T-cell (primary cell): ENCODE results near the gene GNB5. TPM values are rescaled to one million over a fixed set of nuclear protein-coding genes. Genes with fewer than 3 reads are reported as not detected.

Experiments
- ATAC-seq, 4 experiments: fragments of 200-7000 bp in 3 of 4; fragments of 150-1000 bp in 1 of 4; cut with Tn5 transposase; replicated peaks in 1 of 4; 1 replicate in 3 of 4; 2 replicates in 1 of 4; pipeline ENCODE4 v1.10.0; 2021; ENCODE audit warnings: moderate library complexity in 3 of 4, mild to moderate bottlenecking in 2 of 4, moderate number of reproducible peaks in 1 of 4
- CTCF ChIA-PET, 2 donors: fragments of 300-600 bp; sonication (Branson Sonifier 250); formaldehyde crosslinking; loops; one replicate each; lab custom pipeline; 2022; ENCODE audit warnings: antibody characterized with exemption in 2 of 2; lab: Charles Lee
- POLR2A ChIA-PET, 2 donors: fragments of 300-600 bp; sonication (Branson Sonifier 250); formaldehyde crosslinking; loops; one replicate each; lab custom pipeline; 2022; ENCODE audit warnings: antibody characterized with exemption in 2 of 2; lab: Charles Lee
- DNase-seq, 35 experiments: peaks; one replicate each; pipeline versions ENCODE4 v3.0.0 to v3.0.0-alpha.2; 2013 to 2023
- H3K27ac ChIP-seq: one replicate; pipeline ENCODE4 v1.5.1; 2013; ENCODE audit warnings: low read length
- H3K27me3 ChIP-seq, 2 experiments: replicated peaks in 1 of 2; 1 replicate in 1 of 2; 2 replicates in 1 of 2; pipeline versions ENCODE4 v1.6.1 to v1.7.0; 2013; ENCODE audit warnings: low read length in 1 of 2, mixed read lengths in 1 of 2; ENCODE audit not compliant: control insufficient read depth in 2 of 2, insufficient read depth in 2 of 2; ENCODE audit errors: extremely low read depth in 1 of 2
- H3K36me3 ChIP-seq, 2 donors: 1 replicate in 1 of 2; 2 replicates in 1 of 2; pipeline versions ENCODE4 v1.6.1 to v1.7.0; 2013; ENCODE audit warnings: low read length in 1 of 2; ENCODE audit not compliant: control insufficient read depth in 2 of 2, insufficient read depth in 1 of 2; ENCODE audit errors: extremely low read depth in 1 of 2
- H3K4me1 ChIP-seq, 2 experiments: 1 replicate in 1 of 2; 2 replicates in 1 of 2; pipeline versions ENCODE4 v1.6.1 to v1.7.0; 2013; ENCODE audit warnings: low read length in 2 of 2, mixed read lengths in 1 of 2; ENCODE audit not compliant: insufficient read depth in 2 of 2, control insufficient read depth in 1 of 2; ENCODE audit errors: extremely low read depth in 1 of 2
- H3K4me3 ChIP-seq, 2 donors: 1 replicate in 1 of 2; 2 replicates in 1 of 2; pipeline versions ENCODE4 v1.5.1 to v1.7.0; 2013; ENCODE audit warnings: mild to moderate bottlenecking in 2 of 2, low read length in 1 of 2, moderate library complexity in 1 of 2; ENCODE audit not compliant: control insufficient read depth in 1 of 2; ENCODE audit errors: extremely low read depth in 1 of 2
- H3K9me3 ChIP-seq: 2 replicates; pipeline ENCODE4 v1.7.0; 2013
- H3K27ac Mint-ChIP-seq, 2 donors: one replicate each; pipeline ENCODE4 v1.8.0; 2020 to 2021; ENCODE audit warnings: mild to moderate bottlenecking in 2 of 2, mixed read lengths in 2 of 2
- H3K27me3 Mint-ChIP-seq, 2 donors: one replicate each; pipeline ENCODE4 v1.8.0; 2021 to 2022; ENCODE audit warnings: mixed read lengths in 2 of 2
- H3K36me3 Mint-ChIP-seq: one replicate; pipeline ENCODE4 v1.8.0; 2021; ENCODE audit warnings: mixed read lengths
- H3K4me1 Mint-ChIP-seq, 3 donors: one replicate each; pipeline ENCODE4 v1.8.0; 2020 to 2022; ENCODE audit warnings: mixed read lengths in 3 of 3, mild to moderate bottlenecking in 1 of 3
- H3K4me3 Mint-ChIP-seq, 3 donors: one replicate each; pipeline ENCODE4 v1.8.0; 2020 to 2022; ENCODE audit warnings: mild to moderate bottlenecking in 3 of 3, mixed read lengths in 3 of 3, moderate library complexity in 3 of 3
- H3K9me3 Mint-ChIP-seq, 3 donors: one replicate each; pipeline ENCODE4 v1.8.0; 2020 to 2022; ENCODE audit warnings: mixed read lengths in 3 of 3
- WGBS: methylation state at CpG from one replicate; pipeline ENCODE4 v1.1.5; 2013; ENCODE audit warnings: missing lambda C conversion rate; ENCODE audit not compliant: insufficient coverage; 5-methylcytosine and 5-hydroxymethylcytosine counted together
- total RNA-seq, 35 experiments: library from RNA in 6 of 35; stranded (reverse) in 6 of 35; fragments of 120-200 nt in 1 of 35; gene quantifications; one replicate each; pipeline versions ENCODE4 v1.2.1 to v1.2.4 and lab custom pipeline; 2013 to 2026

The GNB5 gene
- total RNA-seq, 5 donors from 2014 or later (not counting 1 experiment from before 2014, with no cell fraction given) = 39.7 to 74.4 (median 54.7) TPM

DNA sequence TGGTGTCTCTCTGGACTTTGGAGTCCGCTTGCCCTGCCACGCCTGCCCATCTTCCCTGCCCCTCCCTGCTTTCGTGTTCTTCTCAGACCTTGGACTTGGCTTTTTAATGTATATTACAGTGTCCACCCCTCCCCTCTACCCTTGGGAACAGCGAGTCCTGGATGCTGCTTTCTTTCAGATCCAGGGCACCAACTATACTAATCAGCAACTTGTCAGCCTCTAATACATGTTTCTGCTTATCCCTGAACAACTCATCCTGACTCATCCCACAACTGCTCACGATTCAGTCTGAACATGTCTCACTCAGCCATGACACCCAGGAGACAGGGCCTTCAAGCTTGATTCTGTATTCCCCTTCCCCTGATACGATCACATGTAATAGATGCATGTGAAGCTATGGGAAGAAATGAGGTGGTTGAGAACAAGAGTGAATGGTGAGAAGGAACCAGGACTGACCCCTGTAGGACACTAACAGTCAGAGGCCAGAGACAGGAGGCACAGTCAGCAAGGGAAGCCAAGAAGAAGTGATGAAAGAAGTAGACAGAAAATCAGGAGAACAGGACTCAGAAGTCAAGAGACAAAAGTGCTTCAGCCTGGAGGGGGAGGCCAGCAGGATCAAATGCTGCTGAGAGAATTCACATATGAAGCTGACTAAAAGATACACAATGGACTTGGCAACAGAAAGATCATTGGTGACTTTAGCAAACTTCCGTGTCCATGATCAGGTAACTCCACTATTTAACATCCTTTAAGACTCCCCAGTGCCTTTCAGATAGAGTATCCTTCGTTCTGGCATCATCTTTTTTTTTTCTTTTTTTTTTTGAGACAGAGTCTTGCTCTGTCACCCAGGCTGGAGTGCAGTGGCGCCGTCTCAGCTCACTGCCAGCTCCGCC lies 114.1 kb downstream of the GNB5 start:
- H3K9me3 Mint-ChIP-seq = no peaks in the 10 kb centered on the region
- H3K27ac Mint-ChIP-seq = no peak overlapping the region
- Histone ChIP-seq H3K27ac (no peak overlapping the region), H3K36me3 (no peaks in the 10 kb centered on the region), H3K4me1 (peaks cover 0 to 4% of the 10 kb centered on the region in 2 experiments), H3K27me3 (peaks cover 0 to 2% of the 10 kb centered on the region in 2 experiments), H3K4me3 (no peak overlapping the region), H3K9me3 (no peaks in the 10 kb centered on the region)
- H3K4me3 Mint-ChIP-seq = no peak overlapping the region
- ATAC-seq (no peak), DNase-seq (no peak)
- peaks cover 4 to 6% (median 5%) of the 10 kb centered on the region in 3 donors for H3K4me1 Mint-ChIP-seq
- CTCF ChIA-PET = interaction anchor here (0.5 to 1.2 kb wide), 9 partner anchors 10 to 1159 kb away, joined by 3 to 7 read pairs (median 3); no protein-coding TSS in a partner anchor
- H3K36me3 Mint-ChIP-seq = no peaks in the 10 kb centered on the region
- whole genome bisulfite sequencing = 69% methylated on average over 8 of the region's 11 CpGs
- H3K27me3 Mint-ChIP-seq = no peaks in the 10 kb centered on the region
- POLR2A ChIA-PET = interaction anchor here in 1 of 2 donors (0.6 kb wide), 1 partner anchor 101 kb away, joined by 3 read pairs; no protein-coding TSS in a partner anchor

- Mint-ChIP-seq H3K27ac (no peak overlapping the region), H3K4me3 (no peak overlapping the region), H3K36me3 (peaks cover under 1% of the 10 kb centered on the region), H3K4me1 (peaks cover 13 to 17% (median 14%) of the 10 kb centered on the region in 3 donors), H3K9me3 (no peaks in the 10 kb centered on the region), H3K27me3 (no peaks in the 10 kb centered on the region)
- Histone ChIP-seq H3K27me3 (no peaks in the 10 kb centered on the region), H3K4me3 (no peak overlapping the region), H3K4me1 (no peaks in the 10 kb centered on the region), H3K9me3 (no peaks in the 10 kb centered on the region), H3K36me3 (no peaks in the 10 kb centered on the region), H3K27ac (no peak overlapping the region)
- WGBS = 89% methylated on average over 7 of the region's 10 CpGs
- no peak for DNase-seq
- ATAC-seq = no peak
- ChIA-PET POLR2A (no interaction called here), CTCF (interaction anchor here (0.6 to 1.0 kb wide), 3 partner anchors 11 to 156 kb away, joined by 3 read pairs; no protein-coding TSS in a partner anchor)
Measured at GRCh38 chr15:52071570-52071969, 119.6 kb downstream of the GNB5 start.

GRCh38 chr15:52069559-52069958 lies 121.6 kb downstream of the GNB5 start:
- ATAC-seq (no peak), DNase-seq (no peak)
- H3K27me3 ChIP-seq = no peaks in the 10 kb centered on the region
- Mint-ChIP-seq H3K36me3 (peaks cover 11% of the 10 kb centered on the region), H3K27me3 (no peaks in the 10 kb centered on the region), H3K27ac (no peak overlapping the region), H3K4me1 (peaks cover 13 to 21% (median 14%) of the 10 kb centered on the region in 3 donors), H3K9me3 (no peaks in the 10 kb centered on the region), H3K4me3 (no peak overlapping the region)
- 67% methylated on average over 2 of the region's 5 CpGs for WGBS
- no peak overlapping the region for H3K27ac ChIP-seq
- no peaks in the 10 kb centered on the region for H3K9me3 ChIP-seq
- ChIA-PET POLR2A (no interaction called here), CTCF (interaction anchor here (0.9 to 1.8 kb wide), 3 partner anchors 9 to 10 kb away, joined by 4 to 7 read pairs (median 6); no protein-coding TSS in a partner anchor)
- no peak overlapping the region for H3K4me3 ChIP-seq
- no peaks in the 10 kb centered on the region for H3K36me3 ChIP-seq
- no peaks in the 10 kb centered on the region for H3K4me1 ChIP-seq

GRCh38 chr15:52068004-52068615 lies 123.1 kb downstream of the GNB5 start:
- H3K27ac ChIP-seq = no peak overlapping the region
- Mint-ChIP-seq H3K27ac (peak overlapping the region; percentile 29 to 64), H3K27me3 (no peaks in the 10 kb centered on the region), H3K36me3 (peaks cover 23% of the 10 kb centered on the region), H3K9me3 (no peaks in the 10 kb centered on the region), H3K4me1 (peaks cover 13 to 21% (median 14%) of the 10 kb centered on the region in 3 donors), H3K4me3 (no peak overlapping the region)
- DNase-seq (no peak), ATAC-seq (no peak)
- ChIA-PET CTCF (interaction anchor here in 1 of 2 donors (0.8 kb wide), 1 partner anchor 9 kb away, joined by 3 read pairs; no protein-coding TSS in a partner anchor), POLR2A (no interaction called here)
- H3K27me3 ChIP-seq = no peaks in the 10 kb centered on the region
- H3K9me3 ChIP-seq = no peaks in the 10 kb centered on the region
- H3K4me1 ChIP-seq = no peaks in the 10 kb centered on the region
- H3K4me3 ChIP-seq = no peak overlapping the region
- WGBS = no CpG with 5 or more reads among the region's 2 CpGs
- peaks cover 0 to 8% of the 10 kb centered on the region in 2 donors for H3K36me3 ChIP-seq

DNA sequence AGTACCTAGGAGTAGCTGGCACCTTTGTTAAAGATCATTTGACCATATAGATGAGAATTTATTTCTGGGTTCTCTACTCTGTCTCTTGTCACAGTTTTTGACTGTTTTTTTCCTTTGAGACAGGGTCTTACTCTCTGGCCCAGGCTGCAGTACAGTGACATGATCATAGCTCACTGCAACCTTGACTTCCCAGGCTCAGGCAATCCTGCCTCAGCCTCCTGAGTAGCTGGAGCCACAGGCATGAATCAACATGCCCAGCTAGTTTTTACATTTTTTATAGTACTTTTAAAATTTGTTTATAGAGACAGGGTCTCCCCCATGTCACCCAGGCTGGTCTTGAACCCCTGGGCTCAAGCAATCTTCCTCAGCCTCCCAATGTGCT lies 123.7 kb downstream of the GNB5 start:
- H3K27ac Mint-ChIP-seq = peak overlapping the region in 1 of 2 donors; percentile 64
- Histone ChIP-seq H3K27ac (no peak overlapping the region), H3K36me3 (peaks cover 0 to 13% of the 10 kb centered on the region in 2 donors), H3K27me3 (no peaks in the 10 kb centered on the region), H3K4me3 (no peak overlapping the region), H3K4me1 (no peaks in the 10 kb centered on the region), H3K9me3 (no peaks in the 10 kb centered on the region)
- ATAC-seq (no peak), DNase-seq (no peak)
- H3K9me3 Mint-ChIP-seq = no peaks in the 10 kb centered on the region
- no peaks in the 10 kb centered on the region for H3K27me3 Mint-ChIP-seq
- H3K4me3 Mint-ChIP-seq = no peak overlapping the region
- CTCF ChIA-PET = interaction anchor here in 1 of 2 donors (0.6 to 0.8 kb wide), 2 partner anchors 10 to 83 kb away, joined by 3 to 5 read pairs; no protein-coding TSS in a partner anchor
- H3K4me1 Mint-ChIP-seq = peaks cover 13 to 21% (median 14%) of the 10 kb centered on the region in 3 donors
- POLR2A ChIA-PET = interaction anchor here in 1 of 2 donors (0.6 kb wide), 1 partner anchor 95 kb away, joined by 3 read pairs; no protein-coding TSS in a partner anchor
- peaks cover 27% of the 10 kb centered on the region for H3K36me3 Mint-ChIP-seq
